Dedifferentiated amniotic fluid mesenchymal stem cell (primary cell): ENCODE results near the gene KLF17.
"Not testable (repeated sequence)": the region's sequence is repeated elsewhere in the genome, so short reads cannot be mapped to it uniquely, and the experiment has no call there.

Experiments used
- DNase-seq: peaks from one replicate; pipeline ENCODE4 v3.0.0-alpha.2; 2016; ENCODE audit errors: extremely low spot score

KLF17 gene

DNA sequence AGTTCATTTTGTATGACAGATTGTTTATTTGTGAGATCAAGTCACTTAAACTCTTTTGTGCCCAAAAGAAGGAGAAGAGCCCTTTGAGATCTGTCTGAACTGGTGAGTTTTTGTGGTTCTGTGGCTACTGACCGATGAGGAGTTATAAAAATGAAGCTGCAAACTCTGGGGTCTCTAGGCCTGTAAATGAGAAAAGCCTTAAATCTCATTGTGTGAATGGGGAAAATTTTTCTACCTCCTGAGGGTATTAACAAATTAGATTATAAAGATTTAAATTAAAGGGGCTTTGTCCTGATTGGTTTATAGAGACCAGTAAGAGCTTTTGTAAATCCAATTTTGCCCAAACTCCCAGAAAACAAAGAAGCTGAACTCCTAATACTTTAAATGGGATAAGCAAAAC is 9.7 kb upstream of the KLF17 start:
- DNase-seq, result no peak

DNA sequence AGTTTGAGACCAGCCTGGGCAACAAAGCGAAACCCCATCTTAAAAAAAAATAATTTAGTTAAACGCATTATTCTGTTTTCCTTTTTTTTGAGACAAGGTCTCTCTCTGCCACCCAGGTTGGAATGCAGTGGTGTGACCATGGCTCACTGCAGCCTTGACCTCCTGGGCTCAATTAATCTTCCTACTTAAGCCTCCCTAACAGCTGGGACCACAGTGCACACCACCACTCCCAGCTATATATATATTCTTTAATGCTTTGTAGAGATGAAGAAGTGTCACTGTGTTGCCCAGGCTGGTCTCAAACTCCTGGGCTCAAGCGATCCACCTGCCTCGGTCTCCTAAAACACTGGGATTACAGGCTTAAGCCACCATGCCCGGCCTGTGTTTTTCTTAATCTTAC is 7.7 kb upstream of the KLF17 start:
- DNase-seq, result no peak

DNA sequence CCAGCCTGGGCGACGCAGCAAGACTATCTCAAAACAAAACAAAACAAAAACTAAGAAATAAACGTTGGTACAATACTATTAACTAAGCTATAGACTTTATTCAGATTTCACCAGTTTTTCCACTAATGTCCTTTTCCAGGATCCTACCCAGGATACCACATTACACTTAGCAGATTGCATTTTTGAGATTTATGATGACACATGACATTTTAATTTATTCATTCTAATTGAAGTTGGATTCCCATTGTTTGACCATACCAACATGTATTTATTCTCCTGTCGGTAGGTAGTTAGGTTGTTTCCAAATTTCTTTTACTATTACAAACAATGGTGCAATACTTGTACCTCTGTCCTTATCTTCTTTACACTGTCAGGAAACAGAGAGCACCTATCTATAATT is 6.8 kb upstream of the KLF17 start:
- no peak for DNase-seq

DNA sequence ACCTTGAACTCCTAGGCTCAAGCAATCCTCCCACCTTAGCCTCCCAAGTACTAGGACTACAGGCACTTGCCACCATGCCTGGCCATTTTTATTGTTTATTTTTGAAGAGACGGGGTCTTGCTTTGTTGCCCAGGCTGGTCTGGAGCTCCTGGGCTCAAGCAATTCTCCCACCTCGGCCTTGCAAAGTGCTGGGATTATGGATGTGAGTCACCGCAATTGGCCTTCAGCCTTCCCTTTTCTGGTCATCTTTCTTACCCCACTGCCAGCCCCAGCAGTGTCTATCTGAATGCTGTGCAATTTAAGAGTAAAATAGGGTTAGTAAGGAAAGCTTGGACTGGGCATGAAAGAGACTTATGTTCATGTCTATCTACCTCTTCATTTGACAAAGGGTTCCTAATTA is 6.1 kb upstream of the KLF17 start:
- no peak for DNase-seq

DNA sequence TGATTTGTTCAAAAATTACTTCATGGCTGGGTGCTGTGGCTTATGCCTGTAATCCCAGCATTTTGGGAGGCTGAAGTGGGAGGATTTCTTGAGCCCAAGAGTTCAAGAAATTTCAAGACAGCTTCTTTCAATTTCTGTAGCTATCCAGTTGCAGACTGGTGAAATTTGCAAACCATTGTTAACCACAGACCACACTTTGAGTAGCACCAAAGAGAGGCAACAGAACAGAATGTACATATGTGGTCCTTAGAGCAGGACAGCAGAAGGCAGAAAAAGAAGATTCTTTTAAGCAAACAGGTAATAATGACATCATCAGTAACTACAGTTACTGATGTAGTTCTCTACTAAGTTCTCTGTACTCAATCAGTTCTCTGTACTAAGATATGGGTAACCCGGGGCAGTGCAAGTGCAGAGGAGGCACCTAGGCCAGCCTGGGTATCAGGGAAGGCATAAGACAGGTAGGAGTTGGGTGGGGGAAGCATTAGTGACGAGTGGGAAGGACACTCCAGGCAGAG is 5.5 kb upstream of the KLF17 start:
- DNase-seq, result no peak

DNA sequence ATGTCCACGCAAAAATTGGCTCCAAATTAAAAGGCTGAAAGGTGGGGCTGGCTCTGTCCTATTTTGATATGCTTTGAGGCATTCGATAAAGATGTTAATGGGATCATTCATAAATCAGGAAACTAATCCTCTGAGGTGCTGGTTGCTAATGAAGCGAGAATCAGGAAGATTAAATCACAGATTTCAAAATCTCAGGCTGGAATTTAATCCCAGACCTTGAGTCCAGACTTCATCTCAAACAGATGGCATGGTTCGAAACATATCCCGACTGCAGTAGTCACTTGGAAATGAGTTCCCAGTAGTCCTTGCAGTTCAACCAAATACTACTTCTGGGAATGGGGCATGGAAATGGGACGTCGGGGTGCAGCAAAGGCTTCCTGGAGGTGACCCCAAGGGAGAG is 4.5 kb upstream of the KLF17 start:
- DNase-seq, result no peak

DNA sequence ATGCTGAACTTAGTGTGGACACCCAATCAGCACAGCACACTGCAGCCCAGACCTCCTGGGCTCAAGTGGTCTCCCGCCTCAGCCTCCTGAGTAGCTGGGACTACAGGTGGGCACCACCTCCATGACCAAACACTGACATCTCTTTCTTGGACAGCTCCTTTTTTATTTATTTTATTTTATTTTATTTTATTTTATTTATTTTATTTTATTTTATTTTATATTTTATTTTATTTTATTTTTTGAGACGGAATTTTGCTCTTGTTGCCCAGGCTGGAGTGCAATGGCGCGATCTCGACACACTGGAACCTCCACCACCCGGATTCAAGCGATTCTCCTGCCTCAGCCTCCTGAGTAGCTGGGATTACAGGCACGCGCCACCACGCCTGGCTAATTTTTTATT is 1.3 kb upstream of the KLF17 start:
- DNase-seq, result not testable (repeated sequence)

DNA sequence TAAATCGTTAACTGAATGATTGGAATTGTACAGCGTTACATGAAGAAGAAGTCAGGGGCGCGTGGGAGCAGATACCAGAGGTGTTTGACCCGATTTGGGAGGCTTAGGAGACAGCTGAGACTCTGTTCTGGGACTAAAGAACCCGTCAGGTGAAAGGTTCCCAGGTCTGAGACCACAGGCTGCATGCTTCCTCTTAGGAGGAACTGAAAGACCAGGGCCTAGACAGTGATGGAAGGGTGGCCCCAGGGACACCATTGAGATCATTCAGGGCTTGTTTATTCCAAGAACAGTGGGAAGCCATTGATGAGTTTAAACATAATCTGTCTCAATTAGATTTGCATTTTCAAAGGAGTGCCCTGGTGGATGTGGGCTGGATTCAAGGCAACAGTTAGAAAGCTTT is 904 bp downstream of the KLF17 start:
- DNase-seq, result no peak

DNA sequence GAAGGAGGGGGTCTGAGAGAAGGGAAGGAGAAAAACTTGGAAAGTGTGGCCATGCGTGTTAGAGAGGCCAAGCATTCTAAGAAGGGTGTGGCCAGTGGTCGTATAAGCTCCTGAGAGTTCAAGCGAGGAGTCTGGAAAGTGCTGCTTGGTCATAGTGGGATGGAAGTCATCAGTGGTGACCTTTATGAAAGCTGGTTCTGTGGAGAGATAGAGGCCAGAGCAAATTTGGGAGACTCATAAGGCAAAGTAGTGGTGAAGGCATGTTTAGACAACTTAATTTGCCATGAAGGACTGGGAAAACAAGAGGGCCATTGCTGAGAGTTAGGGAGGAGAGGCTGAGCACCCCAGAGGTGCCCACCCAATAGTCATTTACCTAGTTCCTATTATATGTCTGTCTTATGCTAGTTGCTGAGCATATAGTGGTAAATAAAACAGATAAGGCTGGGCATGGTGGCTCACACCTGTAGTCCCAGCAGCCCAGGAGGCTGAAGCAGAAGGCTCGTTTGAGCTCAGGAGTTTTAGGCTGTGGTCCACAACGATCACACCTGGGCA is 1.9 kb downstream of the KLF17 start:
- DNase-seq, result no peak

DNA sequence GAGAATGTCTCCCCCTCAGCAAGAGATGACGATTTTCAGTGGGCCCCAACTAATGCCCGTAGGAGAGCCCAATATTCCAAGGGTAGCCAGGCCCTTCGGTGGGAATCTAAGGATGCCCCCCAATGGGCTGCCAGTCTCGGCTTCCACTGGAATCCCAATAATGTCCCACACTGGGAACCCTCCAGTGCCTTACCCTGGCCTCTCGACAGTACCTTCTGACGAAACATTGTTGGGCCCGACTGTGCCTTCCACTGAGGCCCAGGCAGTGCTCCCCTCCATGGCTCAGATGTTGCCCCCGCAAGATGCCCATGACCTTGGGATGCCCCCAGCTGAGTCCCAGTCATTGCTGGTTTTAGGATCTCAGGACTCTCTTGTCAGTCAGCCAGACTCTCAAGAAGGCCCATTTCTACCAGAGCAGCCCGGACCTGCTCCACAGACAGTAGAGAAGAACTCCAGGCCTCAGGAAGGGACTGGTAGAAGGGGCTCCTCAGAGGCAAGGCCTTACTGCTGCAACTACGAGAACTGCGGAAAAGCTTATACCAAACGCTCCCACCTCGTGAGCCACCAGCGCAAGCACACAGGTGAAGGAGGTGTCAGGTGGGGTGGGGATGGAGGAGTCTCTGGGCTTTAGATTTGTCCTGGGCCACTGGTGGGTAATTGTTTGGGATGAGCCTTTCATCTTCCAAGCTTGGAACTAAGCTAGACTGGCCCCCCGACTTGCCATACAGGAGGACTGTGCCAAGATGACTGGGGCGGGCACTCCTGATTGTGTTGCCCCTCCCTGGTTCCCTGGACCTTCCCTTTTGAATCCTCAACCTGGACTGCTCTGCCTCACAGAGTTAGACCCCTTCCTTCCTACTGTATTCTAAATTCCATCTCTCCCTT is 11.2 kb downstream of the KLF17 start:
- DNase-seq, result no peak

DNA sequence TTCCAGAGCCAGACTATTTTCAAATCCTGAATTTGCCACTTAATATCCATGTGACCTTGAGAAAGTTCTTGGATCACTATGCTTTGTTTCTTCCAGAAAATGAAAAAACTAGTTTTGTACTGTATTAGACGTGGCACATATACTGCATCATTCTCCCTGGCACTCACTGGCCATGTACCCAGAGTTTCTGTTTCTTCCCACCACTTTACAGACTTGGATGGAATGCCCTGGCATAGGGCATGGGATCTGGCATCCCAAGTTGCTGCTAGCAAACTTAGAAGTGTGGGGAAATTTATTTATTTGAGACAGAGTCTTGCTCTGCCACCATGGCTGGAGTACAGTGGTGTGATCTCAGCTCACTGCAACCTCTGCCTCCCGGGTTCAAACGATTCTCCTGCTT is 12.8 kb downstream of the KLF17 start:
- no peak for DNase-seq

DNA sequence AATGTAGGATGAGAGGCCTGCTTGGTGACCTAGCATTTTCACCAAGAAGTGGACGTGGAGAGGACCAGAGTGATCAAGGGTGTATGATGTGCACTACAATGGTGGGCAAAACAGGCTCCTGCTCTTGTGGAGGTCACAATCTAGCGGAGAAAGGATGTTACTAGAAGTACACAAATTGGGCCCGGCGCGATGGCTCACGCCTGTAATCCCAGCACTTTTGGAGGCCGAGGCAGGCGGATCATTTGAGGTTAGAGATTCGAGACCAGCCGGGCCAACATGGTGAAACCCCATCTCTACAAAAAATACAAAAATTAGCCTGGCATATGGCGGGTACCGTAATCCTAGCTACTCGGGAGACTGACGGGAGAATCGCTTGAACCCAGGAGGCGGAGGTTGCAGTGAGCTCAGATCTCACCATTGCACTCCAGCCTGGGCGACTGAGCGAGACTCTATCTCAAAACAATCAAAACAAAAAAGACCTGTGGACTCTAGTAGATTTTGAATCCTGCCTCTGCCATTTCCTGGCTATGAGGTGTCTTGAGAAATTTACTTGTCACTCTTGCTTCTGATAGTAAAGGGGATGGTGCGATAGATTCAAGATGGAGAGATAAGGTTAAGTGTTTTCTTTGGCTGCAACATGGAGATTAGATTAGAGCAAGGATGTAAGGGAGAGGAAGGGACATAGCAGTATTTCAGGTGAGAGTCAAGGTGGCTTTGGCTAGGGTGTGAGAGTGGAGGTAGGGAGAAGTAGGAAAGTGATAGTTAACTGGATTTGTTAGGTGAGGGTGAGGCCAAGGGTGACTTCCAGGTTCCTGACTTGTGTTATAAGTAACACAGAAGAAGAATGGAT is 15.7 kb downstream of the KLF17 start:
- DNase-seq, result no peak

DNA sequence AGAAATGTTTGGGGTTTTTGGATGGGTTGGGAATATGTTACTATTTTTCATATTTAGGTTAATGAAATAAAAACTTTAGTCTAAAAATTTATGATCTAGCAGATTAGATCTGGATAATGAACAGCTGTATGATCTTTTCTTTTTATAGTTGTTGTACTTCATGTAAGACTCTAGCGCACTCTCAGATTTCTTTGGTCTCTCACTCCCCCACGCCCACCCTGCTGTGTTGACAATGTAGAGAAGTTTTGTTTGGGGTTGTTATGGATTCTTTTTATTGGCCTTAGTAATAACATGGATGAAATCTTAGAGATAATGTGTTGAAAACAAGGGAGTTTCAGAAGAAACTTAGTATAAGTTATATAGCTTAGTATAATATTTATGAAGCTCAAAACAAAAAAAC is 17.3 kb downstream of the KLF17 start:
- DNase-seq, result no peak

DNA sequence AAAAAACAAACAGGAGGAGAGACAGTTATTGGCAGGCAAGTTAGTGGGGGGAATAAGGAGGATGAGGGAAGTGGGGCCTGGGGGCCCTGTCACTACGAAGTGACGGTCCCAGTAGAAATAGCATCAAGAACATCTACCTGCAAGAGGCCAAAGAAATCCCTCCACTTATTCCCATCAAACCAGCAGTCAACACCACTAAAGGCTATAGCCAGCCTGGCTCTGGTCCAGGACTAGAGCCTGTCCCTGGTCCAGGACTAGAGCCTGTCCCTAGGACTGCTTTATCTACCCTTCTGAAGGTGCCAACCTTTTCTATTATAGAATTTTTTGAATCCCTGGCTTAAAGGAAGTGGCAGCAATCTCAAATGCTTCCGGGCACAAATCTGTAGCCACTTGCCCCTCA is 19.6 kb downstream of the KLF17 start:
- DNase-seq, result no peak

DNA sequence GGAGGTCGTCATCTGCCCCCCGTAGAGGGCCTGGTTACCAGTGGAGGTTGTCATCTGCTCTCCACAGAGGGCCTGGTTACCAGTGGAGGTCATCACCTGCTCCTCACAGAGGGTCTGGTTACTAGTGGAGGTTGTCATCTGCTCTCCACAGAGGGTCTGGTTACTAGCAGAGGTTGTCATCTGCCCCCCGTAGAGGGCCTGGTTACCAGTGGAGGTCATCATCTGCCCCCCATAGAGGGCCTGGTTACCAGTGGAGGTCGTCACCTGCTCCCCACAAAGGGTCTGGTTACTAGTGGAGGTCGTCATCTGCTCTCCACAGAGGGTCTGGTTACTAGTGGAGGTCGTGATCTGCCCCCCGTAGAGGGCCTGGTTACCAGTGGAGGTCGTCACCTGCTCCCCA is 20.9 kb downstream of the KLF17 start:
- not testable (repeated sequence) for DNase-seq

DNA sequence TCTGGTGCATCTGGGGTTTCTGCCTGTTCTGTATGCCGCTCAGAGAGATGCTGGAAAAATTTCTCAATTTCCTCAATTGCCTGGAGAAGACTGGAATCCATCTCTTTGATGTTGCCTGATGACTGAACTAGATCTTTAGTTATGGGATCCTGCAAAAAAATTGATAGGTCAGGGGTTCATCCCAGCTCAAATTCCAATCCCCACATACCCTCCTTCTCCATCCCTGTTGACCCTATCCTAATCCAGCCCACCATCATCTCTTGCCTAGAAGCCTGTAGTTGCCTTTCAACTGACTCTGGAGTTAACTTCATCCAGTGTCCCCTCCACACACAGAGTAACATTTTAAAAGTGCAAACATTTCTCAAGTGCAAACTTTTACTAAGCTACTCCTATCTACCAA is 22.9 kb downstream of the KLF17 start, which contains the start of gene KLF18:
KLF18 (minus strand) TSS at position 101 of the 400 bp plus-strand sequence; CDS start at position 101, 0 bp downstream.
- no peak for DNase-seq

DNA sequence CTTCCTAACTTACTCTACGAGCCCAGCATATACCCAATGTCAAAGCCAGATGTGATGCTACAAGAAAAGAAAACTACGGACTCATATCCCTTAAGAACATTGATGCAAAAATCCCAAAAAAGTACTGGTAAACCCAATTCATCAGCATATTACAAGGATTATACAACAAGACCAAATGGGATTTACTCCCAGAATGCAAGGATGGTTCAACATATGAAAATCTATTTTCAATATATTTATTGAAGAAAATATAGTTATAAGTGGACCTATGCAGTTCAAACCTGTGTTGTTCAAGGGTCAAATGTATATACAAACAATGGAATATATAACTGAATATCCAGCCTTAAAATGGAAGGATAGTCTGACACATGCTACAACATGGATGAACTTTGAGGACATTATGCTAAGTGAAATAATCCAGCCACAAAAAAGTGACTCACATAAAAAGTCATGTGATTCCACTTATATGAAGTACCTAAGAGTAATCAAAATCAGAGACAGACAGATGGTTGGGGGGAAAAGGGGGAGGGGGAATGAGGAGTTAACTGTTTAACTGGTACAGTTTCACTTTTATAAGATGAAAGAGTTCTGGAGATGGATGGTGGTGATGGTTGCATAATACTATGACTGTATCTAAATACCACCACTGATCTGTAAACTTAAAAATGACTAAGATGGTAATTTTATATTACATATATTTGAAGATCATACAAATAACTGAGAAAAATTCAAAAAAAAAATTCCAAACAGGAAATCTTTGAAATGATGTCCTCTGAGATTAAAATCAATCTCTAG is 26.5 kb downstream of the KLF17 start:
- DNase-seq, result no peak

DNA sequence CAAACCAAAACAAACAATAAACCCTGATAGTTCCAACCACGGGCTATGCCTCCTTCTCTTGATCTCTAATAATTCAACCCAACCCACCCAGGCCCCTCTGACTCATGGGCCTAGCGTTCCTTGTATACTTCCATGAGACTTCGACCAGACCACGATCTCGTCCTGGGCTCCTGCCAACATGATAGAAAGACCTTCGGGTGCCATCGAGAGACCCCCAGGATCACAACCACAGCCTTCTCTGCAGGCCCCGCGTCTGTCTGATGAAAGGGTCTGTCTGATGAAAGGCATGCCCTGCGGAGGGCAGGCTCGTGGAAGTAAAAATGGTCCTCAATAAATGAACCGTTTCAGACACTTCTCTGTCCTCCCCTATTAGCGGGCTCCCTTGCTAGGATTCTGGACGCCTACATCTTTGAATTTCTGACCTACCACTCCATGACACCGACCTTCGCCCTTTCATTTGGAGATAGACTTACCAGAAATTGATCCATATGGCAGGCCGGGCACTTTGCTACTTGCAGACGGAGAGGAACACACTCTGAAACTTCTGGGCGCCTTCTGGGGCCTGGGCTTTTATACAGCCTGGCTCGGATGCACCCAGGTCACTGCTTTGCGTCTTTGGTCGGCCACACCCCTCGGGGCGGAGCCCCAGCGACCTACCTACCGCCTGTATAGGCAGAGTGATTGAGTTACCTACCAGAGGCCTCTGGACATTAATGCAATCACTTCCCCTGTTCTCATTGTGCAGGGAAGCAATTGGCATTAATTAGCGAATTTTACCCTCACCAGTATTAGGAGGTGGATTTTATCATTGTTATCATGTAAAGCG is 28.1 kb downstream of the KLF17 start:
- DNase-seq, result no peak

DNA sequence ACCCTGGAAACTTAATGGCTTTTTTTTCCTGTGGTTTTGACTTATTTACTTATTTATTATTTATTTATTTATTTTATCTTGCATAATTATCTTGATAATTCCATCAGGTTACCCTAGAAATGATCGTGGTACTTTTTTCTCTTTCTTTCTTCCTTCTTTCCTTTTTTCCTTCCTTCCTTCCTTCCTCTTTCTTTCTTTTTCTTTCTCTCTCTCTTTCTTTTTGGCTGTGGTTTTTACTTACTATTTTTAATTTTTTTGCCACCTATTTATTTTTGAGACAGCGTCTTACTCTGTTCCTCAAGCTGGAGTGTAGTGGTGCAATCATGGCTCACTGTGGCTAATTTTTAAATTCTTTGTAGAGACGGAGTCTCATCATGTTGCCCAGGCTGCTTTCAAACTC is 29.0 kb downstream of the KLF17 start:
- no peak for DNase-seq

DNA sequence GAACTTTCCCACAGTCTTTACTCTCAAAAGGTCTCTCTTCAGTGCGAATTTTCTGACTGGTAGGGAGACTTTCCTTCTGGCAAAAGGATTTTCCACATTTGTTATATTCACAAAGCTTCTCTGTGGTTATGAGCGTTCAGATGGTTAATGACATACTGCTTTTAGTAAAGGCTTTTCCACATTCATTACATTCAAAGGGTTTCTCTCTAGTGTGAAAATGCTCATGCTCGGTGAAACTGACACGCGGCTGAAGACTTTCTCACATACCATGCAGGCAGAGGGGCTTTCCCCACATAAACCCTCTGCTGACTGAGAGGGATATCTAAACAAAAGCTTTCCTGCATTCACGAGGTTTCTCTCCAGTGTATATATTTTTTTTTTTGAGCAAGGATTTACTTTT is 32.7 kb downstream of the KLF17 start:
- no peak for DNase-seq

DNA sequence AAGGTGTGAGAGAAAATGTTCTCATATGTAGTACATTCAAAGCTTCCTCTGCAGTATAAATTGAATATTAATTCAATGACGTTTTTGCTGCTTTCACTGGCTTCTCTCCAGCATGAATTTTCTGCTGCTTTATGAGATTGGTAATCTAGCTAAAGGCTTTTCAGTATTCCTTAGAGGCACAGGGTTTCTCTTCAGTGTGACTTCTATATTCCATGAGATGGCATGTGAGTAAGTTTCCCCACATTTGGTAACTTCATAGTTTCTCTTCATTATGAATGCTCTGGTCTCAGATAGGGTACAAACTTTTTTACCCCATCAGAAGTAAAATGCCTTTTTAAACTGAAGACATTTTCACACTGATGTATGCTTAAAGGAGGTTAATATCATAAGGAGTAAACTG is 33.2 kb downstream of the KLF17 start:
- no peak for DNase-seq
